ENCODE results near the gene MALT1.
"Not testable (repeated sequence)": the region's sequence is repeated elsewhere in the genome, so short reads cannot be mapped to it uniquely, and the experiment has no call there.

MALT1 gene

GRCh38 chr18:58653144-58653722 lies 18.0 kb upstream of the MALT1 start:
- not testable (repeated sequence) for DNase-seq (ENCODE audit: low read depth)

GRCh38 chr18:58653814-58654509 lies 17.3 kb upstream of the MALT1 start:
- no peak for DNase-seq (ENCODE audit: low read depth)

GRCh38 chr18:58654896-58655614 lies 16.2 kb upstream of the MALT1 start:
- DNase-seq (ENCODE audit: low read depth) = no peak

- no peak for DNase-seq (ENCODE audit: low read depth)
These were observed 14.2 kb upstream of the MALT1 start for GRCh38 chr18:58657081-58657480.

GRCh38 chr18:58657494-58657893 lies 13.8 kb upstream of the MALT1 start:
- DNase-seq (ENCODE audit: low read depth) = no peak

- no peak for DNase-seq (ENCODE audit: low read depth)
These were observed 11.6 kb upstream of the MALT1 start for GRCh38 chr18:58659691-58660090.

- no peak for DNase-seq (ENCODE audit: low read depth)
These were observed 10.3 kb upstream of the MALT1 start for GRCh38 chr18:58660915-58661314.

- DNase-seq (ENCODE audit: low read depth) = no peak
These were observed 9.8 kb upstream of the MALT1 start for GRCh38 chr18:58661423-58661822.

GRCh38 chr18:58662118-58662517 lies 9.1 kb upstream of the MALT1 start:
- DNase-seq (ENCODE audit: low read depth) = no peak

GRCh38 chr18:58666176-58666575 lies 5.1 kb upstream of the MALT1 start:
- no peak for DNase-seq (ENCODE audit: low read depth)

- DNase-seq (ENCODE audit: low read depth) = no peak
These were observed 3.1 kb upstream of the MALT1 start for GRCh38 chr18:58668211-58668610.

GRCh38 chr18:58668897-58669296 lies 2.4 kb upstream of the MALT1 start:
- no peak for DNase-seq (ENCODE audit: low read depth)

- DNase-seq (ENCODE audit: low read depth) = no peak
These were observed 1.4 kb upstream of the MALT1 start for GRCh38 chr18:58669731-58670378.

- no peak for DNase-seq (ENCODE audit: low read depth)
These were observed 708 bp upstream of the MALT1 start for GRCh38 chr18:58670404-58671110.

GRCh38 chr18:58671632-58672564 lies 633 bp downstream of the MALT1 start:
- peak; percentile 37 for DNase-seq (ENCODE audit: low read depth)

- no peak for DNase-seq (ENCODE audit: low read depth)
These were observed 2.9 kb downstream of the MALT1 start for GRCh38 chr18:58674159-58674558.

GRCh38 chr18:58674863-58675472 lies 3.7 kb downstream of the MALT1 start:
- no peak for DNase-seq (ENCODE audit: low read depth)

GRCh38 chr18:58676270-58676669 lies 5.0 kb downstream of the MALT1 start:
- no peak for DNase-seq (ENCODE audit: low read depth)

- DNase-seq (ENCODE audit: low read depth) = no peak
These were observed 11.3 kb downstream of the MALT1 start for GRCh38 chr18:58682429-58683069.

GRCh38 chr18:58687871-58688308 lies 16.6 kb downstream of the MALT1 start:
- DNase-seq (ENCODE audit: low read depth) = peak; percentile 52
